ENCODE data around the gene TTC32.

DNA sequence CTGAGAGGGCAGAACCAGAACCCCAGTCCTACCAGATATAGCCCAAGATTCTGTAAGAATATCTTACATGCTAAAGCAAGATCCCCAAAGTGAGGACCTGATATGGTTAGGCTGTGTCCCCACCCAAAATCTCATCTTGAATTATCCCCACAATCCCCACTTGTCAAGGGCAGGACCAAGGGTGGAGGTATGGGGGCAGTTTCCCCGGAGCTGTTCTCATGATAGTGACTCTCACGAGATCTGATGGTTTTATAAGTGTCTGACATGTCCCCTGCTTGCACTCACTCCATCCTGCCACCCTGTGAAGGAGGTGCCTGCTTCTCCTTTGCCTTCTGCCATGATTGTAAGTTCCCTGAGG is 19.9 kb downstream of the TTC32 start:
- TF ChIP-seq POLR2A (IDR thresholded peaks at IDR 0.05; ENCODE audit: low read depth, low read length), result no peak
- TF ChIP-seq POLR2AphosphoS5 (IDR thresholded peaks at IDR 0.05; ENCODE audit: low read depth, low read length), result no peak
- no peak for TF ChIP-seq TAF1 (IDR thresholded peaks at IDR 0.05; ENCODE audit: borderline replicate concordance, low read depth, low read length)
